GM12878 (cell line): ENCODE results near the gene ADCY7. TPM values are rescaled to one million over a fixed set of nuclear protein-coding genes. Genes with fewer than 3 reads are reported as not detected.

Experiments
- BMI1 ChIP-seq: fragments of 450-650 bp; IDR thresholded peaks from 2 replicates; pipeline ENCODE4 v1.6.1; 2016; ENCODE audit warnings: mild to moderate bottlenecking, moderate library complexity, borderline replicate concordance
- GATAD2B ChIP-seq: fragments of 450-650 bp; conservative IDR thresholded peaks from 2 replicates; pipeline ENCODE4 v1.6.1; 2017; ENCODE audit warnings: low read depth, mild to moderate bottlenecking, moderate library complexity
- HDAC6 ChIP-seq: fragments of 200-600 bp; sonication (generic); IDR thresholded peaks from one replicate; pipeline ENCODE4 v1.8.0; 2017; ENCODE audit warnings: antibody characterized with exemption; ENCODE audit not compliant: unreplicated experiment
- IKZF2 ChIP-seq, 2 experiments: fragments of 450-650 bp; IDR thresholded peaks; 2 replicates each; pipeline ENCODE4 v1.6.1; 2017; ENCODE audit warnings: mild to moderate bottlenecking in 2 of 2, moderate library complexity in 2 of 2
- NRF1 ChIP-seq: conservative IDR thresholded peaks from 2 replicates; pipeline ENCODE4 v1.6.1; 2011; ENCODE audit warnings: mild to moderate bottlenecking, low read depth, low read length, improper control_type of control experiment
- SMAD5 ChIP-seq: IDR thresholded peaks from 2 replicates; pipeline ENCODE4 v1.6.1; 2016; ENCODE audit warnings: antibody characterized with exemption, low read depth
- SMC3 ChIP-seq: IDR thresholded peaks from 2 replicates; pipeline ENCODE4 v1.6.1; 2011; ENCODE audit warnings: low read length, improper control_type of control experiment, borderline replicate concordance
- ZZZ3 ChIP-seq: IDR thresholded peaks from 2 replicates; pipeline ENCODE4 v1.6.1; 2011; ENCODE audit warnings: low read depth; ENCODE audit not compliant: control insufficient read depth, insufficient read length
- polyA plus RNA-seq, 11 experiments: library from polyadenylated mRNA; depleted of rRNA in 4 of 11; unstranded in 6 of 11; stranded (reverse) in 5 of 11; fragments of >200 nt; fragmentation: Nextera tagmentation in 4 of 11; fragmentation: Illumina TruSeq in 1 of 11; extraction: Ambion mirVana in 4 of 11; extraction: Trizol in 1 of 11; gene quantifications; 1 replicate in 1 of 11; 2 replicates in 10 of 11; pipeline versions ENCODE4 v1.2.1 to v1.2.3, GENCODE V29; 2011 to 2016; ENCODE audit warnings: inconsistent platforms in 2 of 11, missing spikeins in 2 of 11, low read depth in 1 of 11
- total RNA-seq, 4 experiments: library from RNA; depleted of rRNA in 3 of 4; stranded (reverse); fragments of >200 nt in 3 of 4; fragmentation: Illumina TruSeq in 1 of 4; extraction: Trizol in 1 of 4; gene quantifications; 2 replicates each; pipeline versions ENCODE4 v1.2.1 to v1.2.3, GENCODE V29; 2013 to 2021
- TF ChIP-seq, protein P1 (sequence below): IDR thresholded peaks from 2 replicates; pipeline ENCODE4 v1.6.1; 2012; ENCODE audit warnings: low read length, inconsistent platforms
- TF ChIP-seq, protein P2 (sequence below): fragments of 450-650 bp; IDR thresholded peaks from 2 replicates; pipeline ENCODE4 v1.6.1; 2017; ENCODE audit warnings: borderline replicate concordance
- TF ChIP-seq, protein P3 (sequence below): fragments of 450-650 bp; IDR thresholded peaks from 2 replicates; pipeline ENCODE4 v1.6.1; 2016; ENCODE audit warnings: mild to moderate bottlenecking, moderate library complexity, borderline replicate concordance
- TF ChIP-seq, protein P4 (sequence below): fragments of 450-650 bp; IDR thresholded peaks from 2 replicates; pipeline ENCODE4 v1.6.1; 2016; ENCODE audit warnings: mild to moderate bottlenecking

Gene ADCY7
- total and polyA plus RNA-seq, 10 of the 15 experiments (the other 5 are each of a cell fraction or from before 2014, with no cell fraction given): 1.2 to 87.9 (median 24.4) TPM

DNA sequence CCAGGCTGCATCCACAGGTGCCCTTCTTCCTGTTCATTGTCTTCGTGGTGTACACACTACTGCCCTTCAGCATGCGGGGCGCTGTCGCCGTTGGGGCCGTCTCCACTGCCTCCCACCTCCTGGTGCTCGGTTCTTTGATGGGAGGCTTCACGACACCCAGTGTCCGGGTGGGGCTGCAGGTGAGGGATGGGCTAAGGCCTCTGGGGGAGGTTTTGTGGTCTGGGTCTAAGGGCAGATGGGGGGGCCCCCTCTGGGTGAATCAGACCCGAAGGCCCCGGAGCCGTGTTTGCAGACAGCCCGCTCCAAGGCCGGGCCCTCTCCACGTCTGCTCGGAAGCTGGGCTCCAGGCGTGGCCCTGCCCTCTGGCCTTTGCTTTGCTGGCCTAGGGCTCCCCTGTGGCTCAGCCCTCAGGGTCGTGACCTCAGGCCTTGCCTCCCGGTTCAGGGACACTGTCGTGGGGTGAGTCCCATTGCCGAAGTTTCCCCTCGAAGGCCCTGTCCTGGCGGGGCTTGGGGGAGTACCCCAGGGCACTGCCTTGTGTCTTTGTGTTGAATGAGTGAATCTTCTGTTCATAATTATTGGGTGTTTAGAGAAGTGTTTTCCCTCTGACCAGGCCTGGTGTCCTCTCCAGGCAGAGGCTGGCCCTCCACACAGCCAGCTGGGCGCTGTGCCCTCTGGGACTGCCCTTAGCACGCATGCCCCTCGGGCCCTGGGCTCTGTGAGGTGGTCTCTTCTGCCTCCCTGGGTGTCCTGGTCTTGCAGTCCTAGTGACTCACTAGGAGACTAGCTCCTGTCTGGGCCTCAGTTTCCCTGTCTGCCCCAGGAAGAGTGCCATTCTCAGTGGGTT is 25.6 kb downstream of the ADCY7 start (continued):
- TF ChIP-seq, protein P1, sequence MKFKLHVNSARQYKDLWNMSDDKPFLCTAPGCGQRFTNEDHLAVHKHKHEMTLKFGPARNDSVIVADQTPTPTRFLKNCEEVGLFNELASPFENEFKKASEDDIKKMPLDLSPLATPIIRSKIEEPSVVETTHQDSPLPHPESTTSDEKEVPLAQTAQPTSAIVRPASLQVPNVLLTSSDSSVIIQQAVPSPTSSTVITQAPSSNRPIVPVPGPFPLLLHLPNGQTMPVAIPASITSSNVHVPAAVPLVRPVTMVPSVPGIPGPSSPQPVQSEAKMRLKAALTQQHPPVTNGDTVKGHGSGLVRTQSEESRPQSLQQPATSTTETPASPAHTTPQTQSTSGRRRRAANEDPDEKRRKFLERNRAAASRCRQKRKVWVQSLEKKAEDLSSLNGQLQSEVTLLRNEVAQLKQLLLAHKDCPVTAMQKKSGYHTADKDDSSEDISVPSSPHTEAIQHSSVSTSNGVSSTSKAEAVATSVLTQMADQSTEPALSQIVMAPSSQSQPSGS: no peak
- TF ChIP-seq GATAD2B: no peak
- no peak for TF ChIP-seq SMAD5
- no peak for TF ChIP-seq SMC3
- no peak for TF ChIP-seq ZZZ3
- no peak for TF ChIP-seq BMI1
- TF ChIP-seq NRF1: no peak
- TF ChIP-seq, protein P2, sequence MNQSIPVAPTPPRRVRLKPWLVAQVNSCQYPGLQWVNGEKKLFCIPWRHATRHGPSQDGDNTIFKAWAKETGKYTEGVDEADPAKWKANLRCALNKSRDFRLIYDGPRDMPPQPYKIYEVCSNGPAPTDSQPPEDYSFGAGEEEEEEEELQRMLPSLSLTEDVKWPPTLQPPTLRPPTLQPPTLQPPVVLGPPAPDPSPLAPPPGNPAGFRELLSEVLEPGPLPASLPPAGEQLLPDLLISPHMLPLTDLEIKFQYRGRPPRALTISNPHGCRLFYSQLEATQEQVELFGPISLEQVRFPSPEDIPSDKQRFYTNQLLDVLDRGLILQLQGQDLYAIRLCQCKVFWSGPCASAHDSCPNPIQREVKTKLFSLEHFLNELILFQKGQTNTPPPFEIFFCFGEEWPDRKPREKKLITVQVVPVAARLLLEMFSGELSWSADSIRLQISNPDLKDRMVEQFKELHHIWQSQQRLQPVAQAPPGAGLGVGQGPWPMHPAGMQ: no peak
- TF ChIP-seq, protein P3, sequence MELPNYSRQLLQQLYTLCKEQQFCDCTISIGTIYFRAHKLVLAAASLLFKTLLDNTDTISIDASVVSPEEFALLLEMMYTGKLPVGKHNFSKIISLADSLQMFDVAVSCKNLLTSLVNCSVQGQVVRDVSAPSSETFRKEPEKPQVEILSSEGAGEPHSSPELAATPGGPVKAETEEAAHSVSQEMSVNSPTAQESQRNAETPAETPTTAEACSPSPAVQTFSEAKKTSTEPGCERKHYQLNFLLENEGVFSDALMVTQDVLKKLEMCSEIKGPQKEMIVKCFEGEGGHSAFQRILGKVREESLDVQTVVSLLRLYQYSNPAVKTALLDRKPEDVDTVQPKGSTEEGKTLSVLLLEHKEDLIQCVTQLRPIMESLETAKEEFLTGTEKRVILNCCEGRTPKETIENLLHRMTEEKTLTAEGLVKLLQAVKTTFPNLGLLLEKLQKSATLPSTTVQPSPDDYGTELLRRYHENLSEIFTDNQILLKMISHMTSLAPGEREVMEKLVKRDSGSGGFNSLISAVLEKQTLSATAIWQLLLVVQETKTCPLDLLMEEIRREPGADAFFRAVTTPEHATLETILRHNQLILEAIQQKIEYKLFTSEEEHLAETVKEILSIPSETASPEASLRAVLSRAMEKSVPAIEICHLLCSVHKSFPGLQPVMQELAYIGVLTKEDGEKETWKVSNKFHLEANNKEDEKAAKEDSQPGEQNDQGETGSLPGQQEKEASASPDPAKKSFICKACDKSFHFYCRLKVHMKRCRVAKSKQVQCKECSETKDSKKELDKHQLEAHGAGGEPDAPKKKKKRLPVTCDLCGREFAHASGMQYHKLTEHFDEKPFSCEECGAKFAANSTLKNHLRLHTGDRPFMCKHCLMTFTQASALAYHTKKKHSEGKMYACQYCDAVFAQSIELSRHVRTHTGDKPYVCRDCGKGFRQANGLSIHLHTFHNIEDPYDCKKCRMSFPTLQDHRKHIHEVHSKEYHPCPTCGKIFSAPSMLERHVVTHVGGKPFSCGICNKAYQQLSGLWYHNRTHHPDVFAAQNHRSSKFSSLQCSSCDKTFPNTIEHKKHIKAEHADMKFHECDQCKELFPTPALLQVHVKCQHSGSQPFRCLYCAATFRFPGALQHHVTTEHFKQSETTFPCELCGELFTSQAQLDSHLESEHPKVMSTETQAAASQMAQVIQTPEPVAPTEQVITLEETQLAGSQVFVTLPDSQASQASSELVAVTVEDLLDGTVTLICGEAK: no peak
- TF ChIP-seq IKZF2 (IDR thresholded peaks at IDR 0.05): no peak
- TF ChIP-seq, protein P4, sequence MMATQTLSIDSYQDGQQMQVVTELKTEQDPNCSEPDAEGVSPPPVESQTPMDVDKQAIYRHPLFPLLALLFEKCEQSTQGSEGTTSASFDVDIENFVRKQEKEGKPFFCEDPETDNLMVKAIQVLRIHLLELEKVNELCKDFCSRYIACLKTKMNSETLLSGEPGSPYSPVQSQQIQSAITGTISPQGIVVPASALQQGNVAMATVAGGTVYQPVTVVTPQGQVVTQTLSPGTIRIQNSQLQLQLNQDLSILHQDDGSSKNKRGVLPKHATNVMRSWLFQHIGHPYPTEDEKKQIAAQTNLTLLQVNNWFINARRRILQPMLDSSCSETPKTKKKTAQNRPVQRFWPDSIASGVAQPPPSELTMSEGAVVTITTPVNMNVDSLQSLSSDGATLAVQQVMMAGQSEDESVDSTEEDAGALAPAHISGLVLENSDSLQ: no peak
- TF ChIP-seq HDAC6: no peak
